ENCODE measurements around the gene MEP1A. TPM values are rescaled to one million over a fixed set of nuclear protein-coding genes. Genes with fewer than 3 reads are reported as not detected.
"Not testable (repeated sequence)": the region's sequence is repeated elsewhere in the genome, so short reads cannot be mapped to it uniquely, and the experiment has no call there.

MEP1A gene
- polyA plus RNA-seq, 1 donor, result not detected

DNA sequence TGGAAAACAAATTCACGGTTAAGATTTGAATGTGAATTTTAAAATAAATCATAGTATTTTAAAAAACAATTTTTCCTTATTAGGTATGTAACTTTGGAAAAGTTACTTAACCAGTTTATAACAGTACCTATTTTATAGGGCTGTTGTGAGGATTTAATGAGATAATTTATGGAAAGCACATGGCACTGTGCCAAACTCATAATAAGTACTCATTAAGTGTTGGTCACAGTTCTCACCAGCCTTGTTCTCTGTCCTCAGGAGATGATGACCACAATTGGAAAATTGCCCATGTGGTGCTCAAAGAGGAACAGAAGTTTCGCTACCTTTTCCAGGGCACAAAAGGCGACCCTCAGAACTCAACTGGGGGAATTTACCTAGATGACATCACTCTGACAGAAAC, 39.6 kb downstream of the MEP1A start:
- DNase-seq, result no peak

DNA sequence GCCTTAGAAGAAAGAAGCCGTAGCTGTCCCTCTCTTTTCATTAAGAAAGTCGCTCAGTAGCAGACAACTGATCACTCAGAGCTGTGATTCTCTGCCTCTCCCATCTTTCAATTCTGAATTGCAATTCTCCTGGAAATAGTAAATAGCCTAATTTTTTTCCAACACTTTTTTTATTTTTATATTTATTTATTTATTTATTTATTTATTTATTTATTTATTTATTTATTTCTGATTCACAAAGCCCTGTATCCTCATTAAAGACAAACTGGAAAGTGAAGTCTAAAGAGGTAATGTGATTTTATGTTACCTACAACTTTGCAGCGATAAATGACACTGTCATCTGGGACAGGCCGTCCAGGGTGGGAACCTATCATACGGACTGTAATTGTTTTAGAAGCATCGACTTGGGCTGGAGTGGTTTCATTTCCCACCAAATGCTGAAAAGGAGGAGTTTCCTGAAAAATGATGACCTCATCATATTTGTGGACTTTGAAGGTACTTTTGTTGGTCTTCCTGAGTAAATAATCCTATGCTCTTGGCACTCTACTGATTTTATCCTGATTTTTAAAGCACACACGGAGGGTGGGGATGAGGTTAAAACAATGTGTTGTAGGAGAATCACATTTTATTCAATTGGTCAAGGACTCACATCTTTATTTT, 41.2 kb downstream of the MEP1A start:
- DNase-seq, result not testable (repeated sequence)

DNA sequence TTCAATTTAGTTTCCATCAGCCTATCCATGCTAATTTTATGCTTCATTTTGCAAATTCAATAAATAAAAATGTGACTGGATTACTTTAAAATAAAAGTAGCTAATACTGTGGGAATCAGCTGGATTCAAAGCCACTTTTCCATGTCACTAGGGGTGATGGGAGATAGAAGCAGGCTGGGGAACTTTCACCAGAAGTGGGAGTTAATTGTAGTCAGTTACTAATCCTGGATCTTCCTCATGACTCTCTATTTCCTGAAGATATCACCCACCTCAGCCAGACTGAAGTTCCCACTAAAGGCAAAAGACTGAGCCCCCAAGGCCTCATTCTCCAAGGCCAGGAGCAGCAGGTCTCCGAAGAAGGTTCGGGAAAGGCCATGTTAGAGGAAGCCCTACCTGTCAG, 41.8 kb downstream of the MEP1A start:
- DNase-seq, result not testable (repeated sequence)

DNA sequence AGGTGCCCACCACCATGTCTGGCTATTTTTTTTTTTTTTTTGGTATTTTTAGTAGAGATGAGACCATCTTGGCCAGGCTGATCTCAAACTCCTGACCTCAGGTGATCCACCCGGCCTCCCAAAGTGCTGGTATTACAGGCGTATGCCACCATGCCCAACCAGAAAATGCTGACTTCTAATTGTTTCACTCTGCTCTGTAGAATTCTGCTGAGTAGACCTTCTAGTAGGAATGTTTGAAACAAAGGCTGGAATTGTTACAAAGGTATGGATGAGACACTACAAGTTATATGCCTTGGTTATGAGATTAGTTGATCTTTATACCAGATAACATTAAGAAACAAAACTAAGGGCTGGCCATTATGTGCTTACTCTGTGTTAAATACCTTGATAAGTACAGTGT, 44.8 kb downstream of the MEP1A start:
- DNase-seq, result no peak

DNA sequence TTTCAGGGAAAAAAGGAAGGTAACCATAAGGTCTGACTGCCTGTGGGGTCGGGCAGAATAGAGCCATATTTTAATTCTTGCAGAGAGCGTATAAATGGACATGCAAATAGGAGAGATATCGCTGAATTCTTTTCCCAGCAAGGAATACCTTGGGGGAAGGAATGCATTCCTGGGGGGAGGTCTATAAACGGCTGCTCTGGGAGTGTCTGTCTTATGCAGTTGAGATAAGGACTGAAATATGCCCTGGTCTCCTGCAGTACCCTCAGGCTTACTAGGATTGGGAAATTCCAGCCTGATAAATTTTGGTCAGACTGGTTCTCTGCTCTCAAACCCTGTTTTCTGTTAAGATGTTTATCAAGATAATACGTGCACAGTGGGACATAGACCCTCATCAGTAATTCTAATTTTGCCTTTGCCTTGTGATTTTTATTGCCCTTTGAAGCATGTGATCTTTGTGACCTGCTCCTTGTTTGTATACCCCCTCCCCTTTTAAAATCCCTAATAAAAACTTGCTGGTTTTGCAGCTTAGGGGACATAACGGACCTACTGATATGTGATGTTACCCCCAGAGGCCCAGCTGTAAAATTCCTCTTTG, 49.2 kb downstream of the MEP1A start:
- DNase-seq, result not testable (repeated sequence)

DNA sequence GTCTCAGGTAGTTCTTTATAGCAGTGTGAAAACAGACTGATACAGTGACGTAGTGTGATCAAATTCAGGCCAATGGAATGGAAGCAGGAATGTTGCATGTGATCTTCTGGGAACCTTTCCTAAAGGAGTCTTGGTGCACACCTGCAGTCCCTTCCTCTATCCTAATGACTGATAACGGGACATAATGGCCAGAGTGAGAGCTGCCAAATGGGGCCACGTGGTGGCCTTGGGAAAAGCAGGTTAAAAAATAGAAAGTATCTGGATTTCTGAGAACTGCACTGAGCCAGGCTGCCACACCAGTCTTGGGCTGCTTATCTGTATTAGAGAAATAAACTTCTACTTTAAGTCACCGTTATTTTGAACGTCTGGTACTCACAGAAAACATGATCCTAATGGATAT, 51.9 kb downstream of the MEP1A start:
- no peak for DNase-seq

DNA sequence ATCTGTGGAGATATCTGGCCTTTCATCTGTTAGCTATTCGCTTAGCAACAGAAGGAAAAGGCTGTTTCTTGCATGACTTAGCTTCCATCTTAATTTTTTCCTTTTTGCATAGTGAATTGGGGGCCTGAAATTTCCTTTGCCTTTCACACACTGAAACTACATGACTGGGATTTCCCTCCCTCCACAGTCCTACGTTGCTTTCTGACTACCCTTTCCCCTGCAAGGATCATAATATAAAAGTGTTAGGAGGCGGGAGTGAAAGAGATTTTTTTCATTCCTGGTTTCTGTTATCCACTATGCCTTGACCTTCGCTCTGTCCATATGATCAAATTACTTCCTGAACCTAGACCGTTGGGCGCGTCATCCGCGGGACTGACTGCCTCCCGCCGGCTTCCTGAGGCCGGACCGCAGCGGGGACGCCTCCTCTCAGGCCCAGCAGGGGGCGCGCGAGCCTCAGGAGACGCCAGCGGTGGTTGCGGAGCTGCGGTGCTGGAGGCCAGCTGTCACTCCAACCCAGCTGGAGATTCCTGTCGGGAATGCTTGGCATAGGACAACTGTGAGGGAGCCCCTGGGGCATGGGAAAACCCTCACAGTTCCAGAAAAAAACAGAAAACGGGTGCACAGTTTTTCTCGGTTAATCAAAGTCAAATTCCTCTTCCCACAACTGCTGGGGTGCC, 55.6 kb downstream of the MEP1A start:
- peak; percentile 79 for DNase-seq

DNA sequence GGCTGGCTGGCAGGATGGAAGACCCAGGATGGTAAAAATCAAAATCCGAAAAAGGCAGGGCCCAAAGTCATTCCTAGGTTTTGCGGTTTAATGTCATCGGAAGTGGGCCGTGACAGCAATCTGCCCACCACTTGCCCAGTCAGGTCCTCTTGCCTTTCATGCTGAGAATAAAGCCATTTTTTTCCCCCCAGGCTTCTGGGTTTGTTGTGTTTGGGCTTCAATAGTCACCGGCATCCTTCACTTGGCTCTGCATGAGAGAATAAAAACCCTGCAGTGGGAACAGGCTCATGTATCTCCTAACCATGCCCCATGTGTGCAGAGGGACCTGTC, 56.1 kb downstream of the MEP1A start:
- DNase-seq, result no peak

DNA sequence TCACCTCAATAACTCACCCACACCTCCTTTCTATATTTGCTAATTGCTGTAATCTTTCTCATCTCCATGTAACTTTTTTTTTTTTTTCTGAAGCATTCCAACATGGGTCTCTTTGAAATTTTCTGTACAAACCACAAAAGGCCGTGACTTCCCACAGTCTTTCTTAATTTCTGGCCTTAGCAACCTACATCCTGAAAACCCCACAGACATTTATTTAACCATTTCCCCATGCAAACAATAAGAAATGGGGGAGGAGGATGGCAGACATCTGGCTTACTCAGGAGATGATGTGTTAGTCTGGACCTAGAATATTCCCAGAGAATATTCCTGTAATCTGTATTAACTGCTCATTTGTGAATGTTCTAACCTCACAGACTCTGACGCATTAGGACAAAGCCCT, 57.6 kb downstream of the MEP1A start:
- DNase-seq, result no peak

DNA sequence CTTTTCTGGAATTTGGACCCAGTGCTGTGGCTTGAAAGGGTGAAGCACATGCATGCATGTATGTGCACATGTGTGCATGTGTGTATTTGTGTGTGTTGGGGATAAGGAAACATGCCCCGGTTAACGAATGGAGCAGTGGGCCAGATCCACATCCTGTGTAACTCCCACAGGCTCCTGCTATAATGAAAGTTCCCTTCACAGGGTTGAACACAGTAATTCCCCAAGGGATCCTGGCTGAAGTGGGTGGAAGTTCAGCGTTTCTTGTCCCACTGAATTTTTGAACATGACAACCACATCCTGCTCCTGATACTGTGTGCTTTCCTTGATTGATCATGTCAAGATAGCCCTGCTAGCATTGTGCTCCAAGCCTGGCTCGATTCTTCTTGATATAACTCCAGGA, 58.4 kb downstream of the MEP1A start:
- not testable (repeated sequence) for DNase-seq

DNA sequence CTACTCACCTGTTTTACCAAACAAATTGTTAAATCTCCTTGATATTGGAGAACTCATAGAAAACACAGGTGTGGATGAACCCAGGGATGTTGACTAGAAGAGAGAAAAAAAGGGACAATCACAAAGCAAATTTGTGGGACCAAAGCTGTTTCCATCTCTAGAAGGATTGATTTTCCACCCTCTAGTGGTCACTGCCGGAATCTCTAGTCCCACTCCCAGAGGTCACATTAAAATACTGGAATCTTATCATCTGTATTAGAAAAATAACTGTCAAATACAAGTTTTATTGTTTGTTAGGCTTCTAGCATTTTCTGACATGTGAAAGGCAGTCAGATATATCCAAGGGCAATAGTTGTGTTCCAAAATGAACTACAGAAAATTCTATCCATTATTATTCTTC, 62.8 kb downstream of the MEP1A start:
- DNase-seq, result not testable (repeated sequence)

DNA sequence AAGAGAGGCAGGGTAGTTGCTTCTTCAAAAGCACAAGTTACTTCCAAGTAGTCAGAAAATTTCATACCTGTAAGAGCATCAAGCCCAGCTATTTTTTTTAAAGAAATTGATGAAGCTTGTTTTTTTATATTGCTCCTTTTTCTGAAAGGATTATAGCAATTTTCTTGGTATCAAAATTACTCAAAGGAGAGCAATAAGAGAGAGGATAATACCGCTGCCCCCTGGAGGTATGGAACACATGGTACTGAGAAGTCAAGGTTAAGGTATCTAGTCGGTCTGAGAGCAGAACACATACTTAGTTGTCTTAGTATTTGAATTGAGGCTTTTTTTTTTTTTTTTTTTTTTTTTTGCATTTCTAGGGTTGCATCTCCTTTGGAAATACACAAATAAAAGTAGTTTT, 69.2 kb downstream of the MEP1A start:
- no peak for DNase-seq

DNA sequence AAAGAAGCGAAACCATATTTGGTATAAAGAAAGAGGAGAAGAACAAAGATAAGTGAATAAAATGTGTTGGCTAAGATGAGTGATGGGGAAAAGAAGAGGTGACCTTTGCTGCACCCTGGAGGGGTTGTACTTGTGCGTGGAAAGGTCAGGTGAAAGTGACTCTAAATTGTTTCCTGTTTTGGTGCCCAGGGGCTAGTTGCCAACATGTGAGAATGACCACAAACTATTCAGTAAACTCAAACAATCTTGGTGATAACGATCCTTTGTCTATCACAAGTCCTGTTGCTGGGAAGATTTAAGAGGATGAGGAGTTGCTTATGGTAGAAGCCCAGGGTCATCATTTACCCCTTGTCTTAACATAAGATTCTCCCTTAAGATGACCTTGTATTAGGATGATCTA, 70.6 kb downstream of the MEP1A start:
- DNase-seq, result no peak

DNA sequence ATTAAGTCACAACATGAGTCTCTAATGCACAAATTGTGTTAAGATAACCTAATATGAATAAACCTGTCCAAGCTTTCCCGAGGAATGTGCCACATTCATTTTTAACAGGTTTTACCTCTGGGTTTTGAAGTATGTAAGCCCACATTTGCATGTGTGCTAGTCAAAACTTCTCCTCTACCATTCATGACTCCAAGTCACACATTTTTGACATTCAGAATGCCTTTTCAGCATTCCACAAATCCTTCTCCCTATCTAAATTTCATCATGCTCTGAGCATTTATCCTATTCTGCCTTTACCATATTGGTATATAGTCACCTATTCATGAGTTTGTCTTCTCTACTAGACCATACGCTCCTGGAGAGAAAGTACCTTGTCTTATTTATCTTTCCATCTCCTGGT, 72.0 kb downstream of the MEP1A start:
- no peak for DNase-seq

DNA sequence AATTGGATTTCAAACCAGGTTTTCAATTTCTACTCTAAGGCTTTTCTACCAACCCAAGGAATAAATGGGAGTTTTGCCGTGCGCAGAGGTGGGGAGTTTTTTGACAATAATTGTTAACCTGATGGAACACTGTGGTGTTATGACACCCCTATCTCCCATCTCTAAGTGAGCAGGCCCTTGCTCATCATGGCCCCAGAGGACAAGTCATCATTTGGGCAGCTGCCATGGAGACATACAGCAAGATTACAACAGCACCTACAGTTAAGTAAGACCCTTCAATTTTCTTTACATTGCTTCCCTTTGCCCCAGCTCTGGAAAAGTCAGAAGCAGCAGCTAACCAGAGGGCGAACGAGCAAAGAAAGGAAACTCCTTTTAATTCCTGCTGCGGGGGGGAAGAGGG, 74.2 kb downstream of the MEP1A start:
- DNase-seq, result no peak

DNA sequence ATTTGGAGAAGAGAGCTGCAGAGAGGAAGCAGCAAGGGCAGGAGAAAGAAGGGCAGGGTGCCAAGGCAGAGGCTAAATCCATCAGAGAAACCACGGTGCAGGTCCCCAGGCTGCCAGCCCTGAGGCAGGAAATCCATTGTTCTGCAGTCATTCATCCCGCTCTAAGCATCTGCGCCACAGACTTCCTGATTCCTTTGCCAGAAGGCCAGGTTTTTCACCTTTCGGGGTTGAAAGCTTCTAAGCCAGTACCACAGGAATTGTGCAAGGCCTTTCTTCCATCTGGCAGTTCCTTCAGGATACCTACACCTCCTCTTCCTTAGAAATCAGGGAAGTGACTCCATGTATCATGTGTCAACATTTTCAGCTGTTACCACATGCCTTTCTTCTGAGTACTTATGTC, 82.9 kb downstream of the MEP1A start:
- no peak for DNase-seq

DNA sequence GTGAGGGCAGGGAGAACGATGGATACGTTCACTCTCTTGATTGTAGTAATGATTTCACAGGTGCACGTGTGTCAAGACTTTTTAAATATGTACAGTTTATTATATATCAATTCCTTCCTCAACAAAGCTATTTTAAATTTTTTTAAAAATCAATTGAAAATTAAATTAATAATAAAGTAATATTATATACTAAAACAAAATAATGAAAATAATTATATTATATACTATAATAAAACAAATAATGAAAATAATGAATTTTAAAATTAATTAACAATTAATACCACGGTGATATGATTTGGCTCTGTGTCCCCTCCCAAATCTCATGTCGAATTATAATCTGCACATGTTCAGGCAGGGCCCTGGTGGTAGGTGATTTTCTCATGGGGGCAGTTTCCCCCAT, 85.8 kb downstream of the MEP1A start:
- DNase-seq, result no peak

DNA sequence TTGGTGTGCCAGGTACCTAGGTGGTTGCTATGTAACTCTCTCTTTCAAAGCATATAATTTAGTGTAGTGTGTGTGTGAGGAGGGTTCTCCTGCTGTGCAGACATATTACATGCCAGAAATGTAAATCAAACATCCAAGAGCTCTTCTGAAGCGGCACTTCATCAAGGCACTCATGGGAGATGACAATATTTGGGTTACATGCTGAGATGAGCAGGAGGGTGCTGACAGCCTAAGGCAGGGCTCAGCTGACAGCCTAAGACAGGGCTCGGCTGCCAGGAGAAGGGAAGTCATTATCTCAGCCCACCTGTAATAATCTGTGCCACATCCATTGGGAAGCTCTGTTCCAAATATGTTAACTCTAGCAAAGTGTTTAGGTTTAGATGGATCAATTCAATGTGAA, 89.5 kb downstream of the MEP1A start:
- no peak for DNase-seq

DNA sequence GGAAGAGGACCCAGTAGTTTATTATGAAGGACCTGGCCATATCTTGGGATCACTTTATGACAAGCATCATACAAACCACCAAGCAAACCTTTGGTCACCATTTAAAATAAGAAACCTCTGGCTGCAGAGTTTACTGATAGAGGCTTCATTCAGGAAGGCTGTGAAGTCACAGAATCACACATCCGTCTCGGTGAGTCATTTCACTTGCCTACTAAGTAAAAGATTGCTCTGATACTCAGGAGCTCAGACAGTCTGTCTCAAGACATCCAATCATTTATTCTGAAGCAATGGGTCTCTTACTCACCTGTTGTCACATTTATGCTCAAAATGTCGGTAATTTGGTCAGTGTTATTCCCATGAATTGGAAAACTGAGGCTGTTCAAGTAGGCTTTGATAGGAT, 94.8 kb downstream of the MEP1A start:
- DNase-seq, result no peak

DNA sequence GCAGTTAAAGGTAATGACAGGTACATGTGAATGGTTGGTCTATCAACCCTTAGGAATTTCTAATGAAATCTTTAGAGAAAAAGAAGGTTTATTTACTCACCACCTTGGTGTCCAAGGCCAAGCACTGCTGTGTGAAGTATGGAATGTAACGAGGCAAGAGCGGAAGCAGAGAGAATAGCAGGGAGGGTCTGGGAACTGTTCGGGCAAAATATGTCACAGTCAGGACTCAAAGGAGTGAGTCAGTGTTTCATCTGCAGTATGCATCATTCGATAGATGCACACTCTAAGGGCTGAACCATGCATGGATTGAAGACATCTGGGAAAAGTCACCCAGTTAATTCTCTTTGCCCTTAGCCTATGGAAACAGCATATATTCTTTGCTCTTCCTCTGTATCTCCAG, 95.4 kb downstream of the MEP1A start:
- no peak for DNase-seq

Measured in left kidney (tissue), 2 donors.